ENCODE data around the gene OR4S1. TPM values are rescaled to one million over a fixed set of nuclear protein-coding genes. Genes with fewer than 3 reads are reported as not detected.
"Not testable (repeated sequence)": the region's sequence is repeated elsewhere in the genome, so short reads cannot be mapped to it uniquely, and the experiment has no call there.

OR4S1 gene, protein sequence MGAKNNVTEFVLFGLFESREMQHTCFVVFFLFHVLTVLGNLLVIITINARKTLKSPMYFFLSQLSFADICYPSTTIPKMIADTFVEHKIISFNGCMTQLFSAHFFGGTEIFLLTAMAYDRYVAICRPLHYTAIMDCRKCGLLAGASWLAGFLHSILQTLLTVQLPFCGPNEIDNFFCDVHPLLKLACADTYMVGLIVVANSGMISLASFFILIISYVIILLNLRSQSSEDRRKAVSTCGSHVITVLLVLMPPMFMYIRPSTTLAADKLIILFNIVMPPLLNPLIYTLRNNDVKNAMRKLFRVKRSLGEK
- total RNA-seq = not detected
- not detected for polyA plus RNA-seq

DNA sequence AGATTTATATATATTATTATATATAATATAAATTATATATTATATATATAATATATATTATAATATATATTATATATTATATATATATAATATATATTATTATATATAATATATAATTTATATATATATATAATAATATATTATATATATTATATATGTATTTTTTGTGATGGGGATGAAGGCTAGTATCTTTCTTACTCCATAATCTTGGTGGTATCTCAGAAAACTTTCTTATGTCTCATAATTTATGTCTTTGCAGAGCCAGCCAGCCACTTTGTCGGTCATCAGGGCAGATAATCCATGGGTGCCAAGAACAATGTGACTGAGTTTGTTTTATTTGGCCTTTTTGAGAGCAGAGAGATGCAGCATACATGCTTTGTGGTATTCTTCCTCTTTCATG is at the start of gene OR4S1:
Gene OR4S1, plus strand, starts transcription at position 301 of the 400 bp plus-strand sequence. Its CDS starts 0 bp downstream, at position 301.
- 59% methylated on average over 1 of the region's 1 CpG for WGBS
- no peaks in the 10 kb centered on the region for H3K36me3 ChIP-seq (ENCODE audit: insufficient read depth)
- no peak within 1 kb of the TSS for H3K27ac ChIP-seq (ENCODE audit: low read depth)

DNA sequence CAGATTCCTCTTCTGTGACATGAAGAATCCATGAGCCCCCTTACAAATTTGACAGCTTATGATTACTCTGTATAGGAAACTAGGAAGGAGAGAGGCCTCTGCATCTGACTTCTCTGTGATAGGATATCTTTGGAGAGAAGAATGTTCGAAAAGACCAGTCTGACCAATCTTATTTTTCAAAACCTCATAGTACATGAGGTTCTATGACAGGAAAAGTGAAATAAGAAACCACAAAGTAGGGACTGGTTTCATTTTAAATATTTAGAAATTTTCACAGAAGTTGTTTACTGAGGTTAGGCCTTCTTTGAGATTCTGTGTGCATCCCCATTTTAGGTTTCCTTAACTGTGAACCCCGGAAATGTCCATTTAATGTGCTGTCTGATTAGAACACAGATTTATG is 44.4 kb upstream of the OR4S1 start:
- Histone ChIP-seq H3K4me3 (ENCODE audit: low read depth, low read length) (no peak overlapping the region), H3K36me3 (ENCODE audit: insufficient read depth) (no peaks in the 10 kb centered on the region), H3K4me1 (ENCODE audit: insufficient read depth) (no peaks in the 10 kb centered on the region), H3K27ac (ENCODE audit: low read depth) (no peak overlapping the region)
- WGBS = 70% methylated on average over 2 of the region's 2 CpGs
- no peak for DNase-seq (ENCODE audit: extremely low spot score)

More for the DNA sequence above, at the start of gene OR4S1:
- no peak for DNase-seq (ENCODE audit: extremely low spot score)
- Histone ChIP-seq H3K4me1 (ENCODE audit: insufficient read depth) (no peaks in the 10 kb centered on the region), H3K4me3 (ENCODE audit: low read depth, low read length) (no peak within 1 kb of the TSS)

DNA sequence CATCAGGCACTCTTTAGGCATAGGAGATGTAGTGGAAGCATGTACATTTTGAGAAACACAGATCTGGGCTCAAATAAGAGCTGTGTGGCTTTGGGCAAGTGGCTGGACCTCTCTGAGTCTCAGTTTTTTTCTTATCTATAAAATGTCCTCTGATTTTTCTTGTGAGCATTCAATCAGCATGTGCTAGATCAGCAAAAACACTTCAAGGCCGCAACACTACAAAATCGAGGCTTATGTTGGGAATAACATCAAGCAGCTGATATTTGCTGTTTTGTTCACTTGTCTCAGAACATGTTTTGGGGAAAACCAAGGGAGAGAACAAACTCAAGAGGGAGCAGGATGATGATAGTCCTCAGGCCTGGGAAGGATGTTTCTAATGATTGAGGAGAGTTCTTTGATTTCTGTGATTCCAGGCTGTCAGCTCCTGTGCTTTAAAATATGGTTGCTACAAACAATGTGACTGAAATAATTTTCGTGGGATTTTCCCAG is 42.6 kb upstream of the OR4S1 start, which contains the start of gene OR4X1:
Gene OR4X1, plus strand, starts transcription at position 439 of the 489 bp plus-strand sequence. Its CDS starts 0 bp downstream, at position 439.
- no peak within 1 kb of the TSS for H3K4me3 ChIP-seq (ENCODE audit: low read depth, low read length)
- H3K27ac ChIP-seq (ENCODE audit: low read depth) = no peak within 1 kb of the TSS
- no peaks in the 10 kb centered on the region for H3K4me1 ChIP-seq (ENCODE audit: insufficient read depth)
- WGBS = 28% methylated on average over 3 of the region's 3 CpGs
- no peaks in the 10 kb centered on the region for H3K36me3 ChIP-seq (ENCODE audit: insufficient read depth)
- no peak for DNase-seq (ENCODE audit: extremely low spot score)

DNA sequence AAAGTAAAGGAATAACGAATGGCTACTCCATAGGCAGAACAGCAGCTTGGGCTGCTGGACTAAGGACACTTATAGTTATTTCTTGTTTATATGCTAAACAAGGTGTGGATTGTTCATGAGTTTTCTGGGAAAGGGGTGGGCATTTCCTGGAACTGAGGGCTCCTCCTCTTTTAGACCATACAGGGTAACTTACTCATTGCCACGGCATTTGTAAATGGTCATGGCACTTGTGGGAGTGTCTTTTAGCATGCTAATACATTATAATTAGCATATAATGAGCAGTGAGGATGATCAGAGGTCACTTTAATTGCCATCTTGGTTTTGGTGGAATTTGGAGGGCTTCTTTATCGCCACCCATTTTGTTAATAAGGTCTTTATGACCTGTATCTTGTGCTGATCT is 35.4 kb upstream of the OR4S1 start:
- H3K4me3 ChIP-seq (ENCODE audit: low read depth, low read length) = no peak overlapping the region
- DNase-seq (ENCODE audit: extremely low spot score) = no peak
- H3K4me1 ChIP-seq (ENCODE audit: insufficient read depth) = no peaks in the 10 kb centered on the region
- H3K27ac ChIP-seq (ENCODE audit: low read depth) = no peak overlapping the region
- H3K36me3 ChIP-seq (ENCODE audit: insufficient read depth) = no peaks in the 10 kb centered on the region
- WGBS = 67% methylated on average over 3 of the region's 3 CpGs

DNA sequence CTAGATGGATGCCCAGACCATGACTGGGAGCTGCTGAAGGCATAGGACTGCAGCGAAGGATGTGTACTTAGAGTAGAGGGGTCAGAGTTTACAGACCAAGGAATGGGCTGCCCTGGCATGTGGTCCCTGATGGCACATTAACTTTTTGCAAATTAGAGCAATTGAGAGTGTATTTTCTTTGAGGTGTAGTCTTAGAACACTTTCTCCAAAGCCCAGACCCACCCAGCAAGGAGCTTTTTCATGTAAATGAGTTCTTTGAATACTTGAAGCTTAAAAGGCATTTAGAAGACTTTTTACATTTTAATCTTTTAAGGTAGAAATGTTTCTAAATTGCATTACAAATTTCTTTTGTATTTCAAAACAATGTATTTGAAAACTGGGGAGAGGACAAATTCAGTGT is 33.4 kb upstream of the OR4S1 start:
- no peaks in the 10 kb centered on the region for H3K36me3 ChIP-seq (ENCODE audit: insufficient read depth)
- WGBS = 22% methylated on average over 1 of the region's 1 CpG
- no peak overlapping the region for H3K27ac ChIP-seq (ENCODE audit: low read depth)
- H3K4me1 ChIP-seq (ENCODE audit: insufficient read depth) = no peaks in the 10 kb centered on the region
- H3K4me3 ChIP-seq (ENCODE audit: low read depth, low read length) = no peak overlapping the region
- no peak for DNase-seq (ENCODE audit: extremely low spot score)

DNA sequence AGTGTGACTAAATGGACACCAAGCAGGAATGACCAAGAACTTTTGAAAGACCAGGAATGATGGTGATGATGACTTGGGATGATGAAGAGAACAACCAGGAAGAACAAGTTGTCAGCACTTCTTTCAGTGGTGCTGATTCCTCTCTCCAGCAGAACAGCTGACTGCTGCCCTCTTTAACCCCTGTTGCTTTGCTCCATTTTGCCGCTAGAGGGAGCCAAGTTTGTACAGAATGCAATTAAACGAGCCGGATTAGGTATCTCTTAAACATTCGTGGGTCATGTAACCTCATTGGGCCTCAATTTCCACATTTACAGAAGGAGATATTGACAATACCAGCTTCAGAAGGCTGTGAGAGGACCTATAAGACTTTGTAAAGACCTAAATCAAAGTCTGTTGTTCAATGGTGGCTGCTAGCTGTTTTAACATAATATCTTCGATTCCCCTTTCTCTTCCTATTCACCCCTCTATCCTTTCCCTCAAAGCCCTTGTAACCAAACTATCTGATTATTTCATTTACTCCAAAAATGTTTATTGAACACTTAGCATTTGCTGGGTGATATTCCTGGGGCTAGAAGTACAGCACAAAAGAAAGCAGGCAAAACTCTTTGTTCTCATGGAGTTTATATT is 1.9 kb downstream of the OR4S1 start:
- peak; percentile 1 for DNase-seq (ENCODE audit: extremely low spot score)
- WGBS = 22% methylated on average over 5 of the region's 5 CpGs
- Histone ChIP-seq H3K36me3 (ENCODE audit: insufficient read depth) (no peaks in the 10 kb centered on the region), H3K4me1 (ENCODE audit: insufficient read depth) (no peaks in the 10 kb centered on the region), H3K27ac (ENCODE audit: low read depth) (no peak overlapping the region), H3K4me3 (ENCODE audit: low read depth, low read length) (no peak overlapping the region)

DNA sequence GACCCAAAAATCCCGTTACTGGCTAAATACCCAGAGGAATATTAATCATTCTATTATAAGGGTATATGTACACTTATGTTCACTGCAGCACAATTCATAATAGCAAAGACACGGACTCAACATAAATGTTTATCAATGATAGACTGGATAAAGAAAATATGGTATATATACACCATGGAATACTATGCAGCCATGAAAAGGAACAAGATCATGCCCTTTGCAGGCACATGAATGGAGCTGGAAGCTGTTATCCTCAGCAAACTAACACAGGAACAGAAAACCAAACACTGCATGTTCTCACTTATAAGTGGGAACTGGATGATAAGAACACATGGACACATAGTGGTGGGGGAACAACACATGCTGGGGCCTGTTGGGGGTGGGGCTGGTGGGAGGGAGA is 7.6 kb downstream of the OR4S1 start:
- not testable (repeated sequence) for H3K27ac ChIP-seq (ENCODE audit: low read depth); H3K36me3 ChIP-seq (ENCODE audit: insufficient read depth); H3K4me1 ChIP-seq (ENCODE audit: insufficient read depth); H3K4me3 ChIP-seq (ENCODE audit: low read depth, low read length); DNase-seq (ENCODE audit: extremely low spot score)
- 69% methylated on average over 2 of the region's 2 CpGs for WGBS

DNA sequence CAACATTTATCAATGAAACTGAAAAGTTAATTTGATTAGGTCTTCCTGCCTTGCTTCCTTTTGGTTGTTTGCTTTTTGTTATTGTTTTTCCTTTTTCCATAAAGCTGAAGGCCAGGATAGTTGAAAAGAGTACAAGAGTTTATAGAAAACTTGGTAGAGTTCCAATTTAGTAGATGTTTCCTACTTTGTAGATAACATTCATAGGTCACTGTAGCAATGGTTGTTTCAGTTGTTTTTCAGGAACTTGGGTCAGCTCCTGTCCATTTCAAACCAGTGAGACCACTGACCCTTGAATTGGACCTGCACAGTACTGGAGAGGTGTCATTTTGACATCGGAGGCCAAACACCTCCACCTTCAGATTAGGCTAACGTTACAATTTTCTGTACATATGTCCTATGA is 13.8 kb downstream of the OR4S1 start:
- H3K27ac ChIP-seq (ENCODE audit: low read depth); H3K36me3 ChIP-seq (ENCODE audit: insufficient read depth); H3K4me3 ChIP-seq (ENCODE audit: low read depth, low read length); H3K4me1 ChIP-seq (ENCODE audit: insufficient read depth); DNase-seq (ENCODE audit: extremely low spot score): not testable (repeated sequence)
- WGBS = 82% methylated on average over 2 of the region's 2 CpGs

DNA sequence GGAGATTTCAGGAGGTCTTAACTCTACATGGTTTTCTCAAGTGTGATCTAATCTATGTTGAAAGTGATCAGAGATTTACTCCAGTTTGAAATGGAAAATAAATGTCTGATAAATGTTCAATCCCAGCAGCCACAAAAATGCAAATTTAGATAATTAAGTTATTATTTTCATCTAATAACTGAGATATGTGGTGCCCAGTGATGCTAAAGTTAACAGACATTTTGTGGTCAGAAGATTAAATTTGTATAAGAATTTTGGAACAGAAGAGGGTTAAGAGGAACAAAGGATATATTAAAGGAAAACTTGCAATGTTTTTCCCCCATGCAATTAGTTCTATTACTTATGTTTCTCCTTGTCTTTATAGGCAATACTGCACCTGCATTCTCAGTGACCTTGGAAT is 18.6 kb downstream of the OR4S1 start, which contains the start of gene OR4C3:
Gene OR4C3, plus strand, starts transcription at position 301 of the 400 bp plus-strand sequence. CDS start 102 bp downstream, outside the sequence.
- H3K4me1 ChIP-seq (ENCODE audit: insufficient read depth); H3K27ac ChIP-seq (ENCODE audit: low read depth); DNase-seq (ENCODE audit: extremely low spot score): not testable (repeated sequence)

DNA sequence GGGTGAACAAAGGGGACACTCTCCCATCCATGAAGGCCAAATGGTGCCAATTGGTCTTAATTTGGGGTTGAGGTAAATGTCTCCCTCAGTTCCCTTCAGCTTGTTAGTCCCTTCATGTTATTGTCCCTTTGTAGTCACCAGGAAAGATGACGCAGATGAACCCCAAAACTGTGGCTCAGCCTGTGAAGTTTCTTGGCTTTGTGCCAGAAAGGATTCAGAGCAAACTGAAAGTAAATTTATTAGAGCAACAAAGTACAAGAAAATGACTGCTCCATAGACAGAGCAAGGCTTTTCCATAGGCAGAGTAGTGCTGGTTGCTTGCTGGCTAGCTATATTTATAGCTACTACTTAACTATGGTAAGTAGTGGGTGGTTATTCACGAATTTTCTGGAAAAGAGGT is 35.4 kb downstream of the OR4S1 start:
- no peak for DNase-seq (ENCODE audit: extremely low spot score)
- WGBS = 50% methylated on average over 2 of the region's 2 CpGs

More for the DNA sequence above, 18.6 kb downstream of the OR4S1 start, which contains the start of gene OR4C3:
- H3K36me3 ChIP-seq (ENCODE audit: insufficient read depth); H3K4me3 ChIP-seq (ENCODE audit: low read depth, low read length): not testable (repeated sequence)

DNA sequence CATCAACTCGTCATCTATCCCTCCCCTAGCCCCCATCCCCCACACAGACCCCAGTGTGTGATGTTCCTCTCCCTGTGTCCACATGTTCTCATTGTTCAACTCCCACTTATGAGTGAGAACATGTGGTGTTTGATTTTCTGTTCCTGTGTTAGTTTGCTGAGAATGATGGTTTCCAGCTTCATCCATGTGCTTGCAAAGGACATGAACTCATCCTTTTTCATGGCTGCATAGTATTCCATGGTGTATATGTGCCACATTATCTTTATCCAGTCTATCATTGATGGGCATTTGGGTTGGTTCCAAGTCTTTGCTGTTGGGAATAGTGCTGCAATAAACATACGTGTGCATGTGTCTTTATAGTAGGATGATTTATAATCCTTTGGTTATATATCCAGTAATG is 36.5 kb downstream of the OR4S1 start:
- not testable (repeated sequence) for H3K27ac ChIP-seq (ENCODE audit: low read depth); H3K4me1 ChIP-seq (ENCODE audit: insufficient read depth); H3K4me3 ChIP-seq (ENCODE audit: low read depth, low read length); DNase-seq (ENCODE audit: extremely low spot score); H3K36me3 ChIP-seq (ENCODE audit: insufficient read depth)
- WGBS = 51% methylated on average over 2 of the region's 2 CpGs

More for the DNA sequence above, 35.4 kb downstream of the OR4S1 start:
- Histone ChIP-seq H3K27ac (ENCODE audit: low read depth) (no peak overlapping the region), H3K4me1 (ENCODE audit: insufficient read depth) (no peaks in the 10 kb centered on the region), H3K4me3 (ENCODE audit: low read depth, low read length) (no peak overlapping the region), H3K36me3 (ENCODE audit: insufficient read depth) (no peaks in the 10 kb centered on the region)

DNA sequence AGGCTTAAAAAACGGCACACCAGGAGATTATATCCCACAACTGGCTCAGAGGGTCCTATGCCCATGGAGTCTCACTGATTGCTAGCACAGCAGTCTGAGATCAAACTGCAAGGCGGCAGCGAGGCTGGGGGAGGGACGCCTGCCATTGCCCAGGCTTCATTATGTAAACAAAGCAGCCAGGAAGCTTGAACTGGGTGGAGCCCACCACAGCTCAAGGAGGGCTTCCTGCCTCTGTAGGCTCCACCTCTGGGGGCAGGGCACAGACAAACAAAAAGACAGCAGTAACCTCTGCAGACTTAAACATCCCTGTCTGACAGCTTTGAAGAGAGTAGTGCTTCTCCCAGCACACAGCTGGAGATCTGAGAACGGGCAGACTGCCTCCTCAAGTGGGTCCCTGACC is 40.3 kb downstream of the OR4S1 start:
- not testable (repeated sequence) for H3K4me1 ChIP-seq (ENCODE audit: insufficient read depth)
- WGBS = 79% methylated on average over 5 of the region's 5 CpGs

DNA sequence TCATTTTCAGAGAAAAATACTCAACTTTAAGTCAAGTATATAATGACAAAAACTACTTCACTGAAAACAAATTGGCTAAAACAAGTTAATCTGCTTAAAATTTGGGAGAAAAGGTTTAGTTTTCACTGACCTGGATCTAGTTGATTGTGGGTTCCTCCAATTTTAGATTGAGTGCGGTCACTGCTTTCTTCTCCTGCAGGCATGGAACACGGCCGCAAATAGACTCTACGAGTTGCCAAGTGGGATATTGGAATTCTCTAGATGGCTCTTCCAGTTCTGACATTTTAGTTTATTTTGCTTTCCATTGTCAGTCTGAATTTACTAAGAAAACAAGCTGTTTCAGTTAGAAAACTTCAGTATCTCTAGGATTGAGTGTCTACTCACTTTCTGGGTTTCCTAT is 48.0 kb downstream of the OR4S1 start:
- Histone ChIP-seq H3K4me1 (ENCODE audit: insufficient read depth) (no peaks in the 10 kb centered on the region), H3K4me3 (ENCODE audit: low read depth, low read length) (no peak overlapping the region), H3K36me3 (ENCODE audit: insufficient read depth) (no peaks in the 10 kb centered on the region), H3K27ac (ENCODE audit: low read depth) (no peak overlapping the region)
- 89% methylated on average over 4 of the region's 4 CpGs for WGBS
- no peak for DNase-seq (ENCODE audit: extremely low spot score)

More for the DNA sequence above, 40.3 kb downstream of the OR4S1 start:
- not testable (repeated sequence) for H3K36me3 ChIP-seq (ENCODE audit: insufficient read depth); H3K27ac ChIP-seq (ENCODE audit: low read depth); DNase-seq (ENCODE audit: extremely low spot score); H3K4me3 ChIP-seq (ENCODE audit: low read depth, low read length)

DNA sequence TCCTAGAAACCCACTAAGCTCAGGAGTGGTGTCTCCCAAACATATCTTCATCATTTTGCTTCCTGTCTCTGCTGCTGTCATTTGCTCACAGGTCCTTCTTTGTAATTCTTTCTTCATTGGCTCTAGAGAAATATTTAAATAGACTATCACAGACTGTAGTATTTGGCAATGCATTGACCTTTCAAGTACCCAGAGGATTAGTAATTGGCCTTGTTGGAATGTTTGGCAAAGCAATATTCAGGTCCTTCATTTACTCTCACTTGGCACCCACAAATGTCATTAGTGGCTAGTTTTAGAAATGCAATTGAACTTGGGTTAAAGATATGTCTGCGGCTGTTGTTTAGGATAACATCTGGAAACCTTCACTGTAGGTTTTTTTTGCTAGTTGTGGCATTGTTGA is 48.7 kb downstream of the OR4S1 start:
- DNase-seq (ENCODE audit: extremely low spot score) = no peak
- 87% methylated on average over 1 of the region's 1 CpG for WGBS
- no peaks in the 10 kb centered on the region for H3K4me1 ChIP-seq (ENCODE audit: insufficient read depth)
- H3K36me3 ChIP-seq (ENCODE audit: insufficient read depth) = no peaks in the 10 kb centered on the region
- H3K27ac ChIP-seq (ENCODE audit: low read depth) = no peak overlapping the region
- no peak overlapping the region for H3K4me3 ChIP-seq (ENCODE audit: low read depth, low read length)
